GM21619 (cell line): ENCODE data around the gene TMEM119.
"Not testable (repeated sequence)": the region's sequence is repeated elsewhere in the genome, so short reads cannot be mapped to it uniquely, and the experiment has no call there.

Source experiments
- ATAC-seq: cut with Tn5 transposase; IDR thresholded peaks from one replicate; pipeline ENCODE4 v1.9.1; 2021; ENCODE audit not compliant: unreplicated experiment

Gene TMEM119

DNA sequence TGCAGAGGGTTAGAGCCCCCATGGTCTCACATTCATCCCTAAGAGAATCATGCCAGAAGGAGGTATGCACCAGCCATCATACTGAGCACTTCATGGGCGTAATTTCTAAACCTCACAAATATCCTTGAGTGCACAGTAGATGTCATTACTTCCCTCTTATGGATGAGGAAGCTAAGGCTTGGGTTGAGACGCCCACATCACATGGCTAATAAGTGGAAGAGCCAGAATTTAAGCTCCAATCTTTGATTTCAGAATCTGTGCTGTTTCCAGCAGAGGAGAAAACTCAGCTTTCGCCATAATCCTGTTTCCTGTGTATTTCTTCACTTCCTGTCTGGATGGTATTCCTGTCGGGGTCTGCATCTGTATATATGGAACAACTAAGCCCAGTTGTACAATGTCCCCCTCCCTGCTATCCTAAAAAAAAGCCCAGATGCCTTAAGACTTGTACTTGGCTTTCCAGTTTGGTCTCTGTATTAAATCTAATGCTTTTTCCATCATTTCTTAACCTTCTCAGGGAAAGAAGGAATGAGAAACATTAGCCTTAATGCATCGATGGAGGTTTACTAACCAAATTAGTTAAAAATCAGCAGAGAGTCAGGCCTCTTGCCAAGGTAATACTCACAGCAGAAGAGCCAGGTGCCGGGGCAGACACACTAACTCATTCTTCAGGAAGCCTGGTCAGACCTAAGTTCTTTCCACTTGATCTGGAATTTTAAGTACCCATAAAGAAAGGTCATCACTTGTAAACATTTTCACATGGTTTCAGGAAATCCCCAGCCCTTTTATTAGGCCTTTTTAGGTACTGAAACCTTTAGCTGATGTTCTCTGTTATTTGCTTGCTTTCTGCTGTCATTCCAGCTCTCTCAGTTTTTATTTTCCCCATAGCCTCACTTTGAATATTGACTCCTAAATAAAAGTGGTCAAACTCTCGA lies 30.2 kb downstream of the TMEM119 start:
- no peak for ATAC-seq

- no peak for ATAC-seq
Observed at GRCh38 chr12:108566452-108566851, 31.4 kb downstream of the TMEM119 start.

DNA sequence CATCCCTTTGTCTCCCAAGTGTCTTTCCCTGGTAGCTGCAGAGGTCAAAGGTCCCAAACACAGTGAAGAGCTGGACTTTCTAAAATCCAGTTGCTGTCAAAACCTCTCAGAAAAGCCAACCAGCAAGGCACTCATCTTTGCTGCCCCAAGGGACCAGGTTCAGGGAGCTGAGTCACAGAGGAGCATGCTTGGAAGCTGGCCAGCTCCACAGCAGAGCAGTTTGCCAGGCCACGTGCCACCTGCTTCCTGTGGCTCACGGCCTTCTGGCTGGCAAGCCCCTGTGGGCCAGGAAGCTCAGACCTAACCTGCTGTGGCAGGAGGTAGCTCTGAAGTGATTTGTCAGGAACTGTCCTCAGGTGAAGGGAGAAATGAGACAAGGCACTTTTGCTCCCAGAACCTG lies 31.9 kb downstream of the TMEM119 start:
- ATAC-seq: no peak

GRCh38 chr12:108565146-108565545 lies 32.7 kb downstream of the TMEM119 start:
- no peak for ATAC-seq

GRCh38 chr12:108564724-108565123 lies 33.2 kb downstream of the TMEM119 start:
- no peak for ATAC-seq

DNA sequence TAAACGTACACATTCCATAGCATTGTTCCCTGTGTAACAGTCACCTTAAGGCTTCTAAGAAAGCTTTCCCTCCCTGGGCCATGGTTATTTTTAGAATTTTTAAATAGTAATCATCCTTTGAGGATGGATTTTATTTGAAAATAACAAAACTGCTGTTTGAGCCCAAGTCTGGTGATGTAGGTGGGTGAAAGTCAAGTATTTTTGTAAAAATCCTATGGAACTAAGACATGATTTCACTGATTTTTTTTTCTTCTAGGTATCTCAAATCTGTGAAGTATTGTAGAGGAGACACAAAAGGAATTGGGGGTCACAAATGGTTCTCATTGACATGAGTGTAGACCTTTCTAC lies 34.1 kb downstream of the TMEM119 start:
- ATAC-seq: no peak

DNA sequence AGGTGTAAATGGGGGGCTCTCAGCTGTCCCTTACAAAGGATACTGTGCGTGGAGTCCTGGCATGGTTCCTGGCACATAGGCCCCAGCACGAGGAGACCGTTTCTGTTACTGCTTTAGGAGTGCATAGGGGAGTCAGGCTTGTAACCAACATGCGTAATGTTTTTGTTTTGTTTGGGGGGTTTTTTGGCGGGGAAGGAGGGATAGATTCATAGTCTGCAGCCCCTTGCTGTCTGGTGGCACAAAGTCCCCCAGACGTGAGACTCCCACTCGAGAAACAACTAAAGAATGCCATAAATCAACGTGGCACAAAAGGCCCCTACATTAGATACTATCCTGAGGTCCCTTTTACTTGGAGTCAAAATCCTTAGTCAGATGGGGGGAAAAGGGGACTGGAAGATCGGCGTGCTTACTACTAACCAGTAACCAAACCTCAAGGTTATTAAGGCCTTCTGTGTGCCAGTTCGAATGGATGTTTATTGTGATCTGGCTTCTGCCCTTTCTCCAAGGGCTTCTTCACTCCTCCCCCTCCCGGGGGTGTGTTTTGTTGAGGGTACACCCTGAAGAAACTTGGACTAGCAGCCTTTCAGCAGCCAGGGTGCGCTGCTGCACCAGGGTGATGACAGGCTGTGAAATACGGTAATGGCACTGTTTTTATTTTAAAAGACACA lies 34.6 kb downstream of the TMEM119 start:
- ATAC-seq: peak; percentile 32

DNA sequence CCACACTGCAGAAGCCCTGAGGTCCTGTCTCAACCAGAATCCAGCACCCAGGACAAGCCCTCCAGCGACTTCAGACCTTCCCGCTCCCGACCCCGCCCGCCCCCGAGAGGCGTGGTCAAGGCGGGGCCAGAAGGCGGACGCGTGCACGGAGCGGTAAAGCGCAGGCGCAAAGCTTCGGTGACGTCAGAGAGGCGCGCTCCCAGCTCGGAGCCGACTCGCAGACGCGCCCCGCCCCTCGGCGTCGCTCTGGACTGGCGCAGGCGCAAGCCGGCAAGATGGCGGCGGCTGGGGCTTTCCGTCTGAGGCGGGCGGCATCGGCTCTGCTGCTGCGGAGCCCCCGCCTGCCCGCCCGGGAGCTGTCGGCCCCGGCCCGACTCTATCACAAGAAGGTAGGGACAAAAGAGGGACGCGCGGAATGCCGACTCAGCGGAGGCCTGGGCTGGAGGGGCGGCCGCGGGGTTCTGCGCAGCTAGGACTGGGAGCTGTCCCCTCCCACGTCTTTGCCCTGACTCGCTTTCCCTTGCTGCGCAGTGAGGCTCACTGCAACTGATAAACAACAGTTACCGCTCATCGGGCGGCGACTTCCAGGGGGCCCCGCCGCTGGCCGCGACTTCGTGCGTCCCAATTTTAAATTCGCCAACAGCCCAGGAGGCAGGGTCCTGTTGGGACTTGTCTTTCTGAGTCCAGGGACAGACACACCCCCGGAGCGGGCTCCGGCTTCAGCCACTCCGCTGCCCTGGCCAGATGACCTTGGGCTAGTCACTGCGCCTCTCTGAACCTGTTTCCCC lies 35.3 kb downstream of the TMEM119 start, which contains the start of gene ISCU:
Gene ISCU, plus strand, starts transcription at position 249 of the 788 bp plus-strand sequence. Its CDS starts 27 bp downstream, at position 276.
- ATAC-seq: peak; percentile 52

GRCh38 chr12:108561852-108562347 lies 36.0 kb downstream of the TMEM119 start:
- ATAC-seq: peak; percentile 1

- ATAC-seq: peak; percentile 37
Observed at GRCh38 chr12:108560752-108561719, 36.8 kb downstream of the TMEM119 start, which contains the start of gene SART3. SART3 (minus strand) TSS chr12:108561173; CDS start chr12:108561154, 19 bp downstream.

GRCh38 chr12:108560321-108560721 lies 37.6 kb downstream of the TMEM119 start:
- ATAC-seq: no peak

- ATAC-seq: no peak
Observed at GRCh38 chr12:108559748-108560147, 38.1 kb downstream of the TMEM119 start.

GRCh38 chr12:108559007-108559655 lies 38.8 kb downstream of the TMEM119 start:
- ATAC-seq: no peak

DNA sequence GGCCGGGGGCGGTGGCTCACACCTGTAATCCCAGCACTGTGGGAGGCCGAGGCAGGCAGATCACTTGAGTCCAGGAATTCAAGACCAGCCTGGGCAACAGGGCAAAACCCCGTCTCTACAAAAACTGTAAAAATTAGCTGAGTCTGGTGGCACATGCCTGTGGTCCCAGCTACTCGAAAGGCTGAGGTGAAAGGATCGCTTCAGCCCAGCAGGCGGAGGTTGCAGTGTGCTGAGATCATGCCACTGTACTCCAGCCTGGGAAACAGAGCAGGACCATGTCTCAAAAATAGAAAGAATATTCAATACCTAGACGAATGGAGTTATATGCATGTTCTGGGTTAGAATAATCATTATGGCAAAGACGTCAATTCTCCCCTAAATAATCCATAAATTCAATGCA lies 42.5 kb downstream of the TMEM119 start:
- not testable (repeated sequence) for ATAC-seq

- ATAC-seq: no peak
Observed at GRCh38 chr12:108553799-108554198, 44.1 kb downstream of the TMEM119 start.

DNA sequence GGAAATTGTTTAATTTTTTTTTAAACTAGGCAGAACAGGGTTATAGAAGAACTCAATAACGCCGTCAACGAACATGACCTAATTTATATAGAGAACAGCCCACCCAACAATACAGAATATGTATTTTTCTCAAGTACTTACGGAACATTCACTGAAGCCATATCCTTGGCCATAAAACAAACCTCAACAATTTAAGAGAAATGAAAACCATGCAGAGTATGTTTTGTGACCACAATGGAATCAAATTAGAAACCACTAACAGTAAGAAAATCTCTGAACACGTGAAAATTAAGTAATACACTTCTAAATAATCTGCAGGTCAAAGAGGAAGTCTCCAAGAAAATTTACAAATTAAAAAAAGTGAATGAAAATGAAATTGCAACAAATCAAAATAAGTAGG lies 46.3 kb downstream of the TMEM119 start:
- no peak for ATAC-seq

GRCh38 chr12:108548954-108549521 lies 48.8 kb downstream of the TMEM119 start:
- no peak for ATAC-seq

DNA sequence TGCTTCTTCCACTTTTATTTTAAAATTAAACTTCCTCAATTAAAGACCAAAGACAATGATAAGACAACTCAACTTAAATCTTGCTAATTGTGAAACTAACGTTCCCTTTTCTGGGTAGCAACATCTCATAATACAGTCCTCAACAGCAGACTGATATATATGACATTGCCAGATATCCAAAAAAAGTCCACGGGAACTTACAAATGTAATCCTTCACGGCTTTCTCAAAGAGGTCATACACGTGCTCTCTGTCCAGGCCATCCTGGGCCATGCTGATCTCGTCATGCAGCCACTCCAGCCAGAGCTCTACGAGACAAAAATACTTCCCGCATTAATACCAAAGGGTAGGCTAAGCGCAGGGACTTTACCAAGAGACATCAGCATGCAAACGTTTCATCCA lies 50.2 kb downstream of the TMEM119 start:
- no peak for ATAC-seq

- ATAC-seq: no peak
Observed at GRCh38 chr12:108543652-108544051, 54.2 kb downstream of the TMEM119 start.
